GM23248 (cell line): Measurements from ENCODE around the gene TMEM151A.

ENCODE experiments used
- EZH2 ChIP-seq: fragments of 200-600 bp; sonication (generic); IDR thresholded peaks from 2 replicates; pipeline ENCODE4 v1.6.1; 2018; ENCODE audit warnings: antibody characterized with exemption, mild to moderate bottlenecking; ENCODE audit not compliant: insufficient read depth, poor library complexity, severe bottlenecking
- EZH2phosphoT487 ChIP-seq: fragments of 200-600 bp; sonication (generic); IDR thresholded peaks from 2 replicates; pipeline ENCODE4 v1.6.1; 2018; ENCODE audit warnings: antibody characterized with exemption, moderate library complexity, mild to moderate bottlenecking, low read depth; ENCODE audit not compliant: insufficient read depth

- TF ChIP-seq EZH2 (no peak), EZH2phosphoT487 (no peak)
Observed at GRCh38 chr11:66275984-66276612, 15.6 kb upstream of the TMEM151A start.
